HCT116 (cell line): ENCODE results near the gene TICAM2. TPM values are rescaled to one million over a fixed set of nuclear protein-coding genes. Genes with fewer than 3 reads are reported as not detected.

ENCODE experiments used
- ATAC-seq: fragments of 200-7000 bp; cut with Tn5 transposase; 2 replicates; pipeline ENCODE4 v1.9.1; 2020; ENCODE audit warnings: mild to moderate bottlenecking, moderate library complexity
- BruUV-seq: library from RNA; stranded (reverse); fragments of 400-500 nt; replicated peaks from 2 replicates; lab custom pipeline; 2021; lab: Mats Ljungman, UMichigan
- CTCF ChIA-PET: fragments of 300-600 bp; sonication (Branson Sonifier 250); formaldehyde crosslinking; loops from one replicate; lab custom pipeline; 2021; ENCODE audit warnings: antibody characterized with exemption; lab: Charles Lee
- POLR2A ChIA-PET: fragments of 300-600, 350-600 bp; sonication (Branson Sonifier 250); formaldehyde crosslinking; loops from one replicate; lab custom pipeline; 2021; ENCODE audit warnings: antibody characterized with exemption; lab: Charles Lee
- RAD21 ChIA-PET, 2 experiments: fragments of 300-600 bp; sonication (Branson Sonifier 250); formaldehyde crosslinking; loops; one replicate each; lab custom pipeline; 2023; ENCODE audit warnings: low total read pairs in 2 of 2; ENCODE audit not compliant: uncharacterized antibody in 2 of 2, unreplicated experiment in 2 of 2, low non-redundant PET in 1 of 2; lab: Charles Lee
- DNase-seq: peaks from one replicate; pipeline ENCODE4 v3.0.0-alpha.2; 2010; ENCODE audit warnings: low read depth, low spot score
- H2AFZ ChIP-seq: fragments of 200-600 bp; shearing (Covaris generic), sonication (generic); 2 replicates; pipeline ENCODE4 v1.6.1; 2017; ENCODE audit warnings: low read depth, mixed run types, mixed read lengths, antibody characterized with exemption, low read length; ENCODE audit not compliant: poor library complexity, severe bottlenecking
- H3K27ac ChIP-seq: 2 replicates; pipeline ENCODE4 v1.5.1; 2012; ENCODE audit warnings: low read depth, low read length
- H3K27me3 ChIP-seq: fragments of 200-600 bp; sonication (generic); 2 replicates; pipeline ENCODE4 v1.6.1; 2016; ENCODE audit warnings: mixed run types, low read length, mixed read lengths; ENCODE audit not compliant: insufficient read depth
- H3K36me3 ChIP-seq, 2 experiments: fragments of 200-500 bp in 1 of 2; fragments of 200-600 bp in 1 of 2; sonication (Bioruptor generic) in 1 of 2; sonication (generic) in 1 of 2; 2 replicates each; pipeline versions ENCODE4 v1.5.1 to v1.6.1; 2014 to 2016; ENCODE audit warnings: low read length in 2 of 2, inconsistent platforms in 1 of 2, mixed read lengths in 1 of 2, mixed run types in 1 of 2; ENCODE audit not compliant: insufficient read depth in 2 of 2, control insufficient read depth in 1 of 2
- H3K4me1 ChIP-seq, 2 experiments: fragments of 200-600 bp in 1 of 2; sonication (generic) in 1 of 2; 2 replicates each; pipeline versions ENCODE4 v1.5.1 to v1.6.1; 2012 to 2017; ENCODE audit warnings: low read length in 2 of 2, inconsistent platforms in 1 of 2, mild to moderate bottlenecking in 1 of 2, mixed read lengths in 1 of 2, mixed run types in 1 of 2, moderate library complexity in 1 of 2; ENCODE audit not compliant: insufficient read depth in 2 of 2, control insufficient read depth in 1 of 2
- H3K4me2 ChIP-seq: fragments of 200-600 bp; sonication (generic); 2 replicates; pipeline ENCODE4 v1.6.1; 2017; ENCODE audit warnings: mixed run types, low read length, mixed read lengths
- H3K4me3 ChIP-seq, 2 experiments: fragments of 200-600 bp in 1 of 2; sonication (generic) in 1 of 2; replicated peaks in 1 of 2; 2 replicates each; pipeline ENCODE4 v1.5.1; 2011 to 2016; ENCODE audit warnings: low read length in 2 of 2, control low read depth in 1 of 2, low read depth in 1 of 2, mild to moderate bottlenecking in 1 of 2, mixed read lengths in 1 of 2, mixed run types in 1 of 2
- H3K79me2 ChIP-seq: fragments of 200-600 bp; sonication (generic); 2 replicates; pipeline ENCODE4 v1.6.1; 2017; ENCODE audit warnings: mild to moderate bottlenecking, mixed run types, low read length, moderate library complexity, mixed read lengths; ENCODE audit not compliant: insufficient read depth
- H3K9ac ChIP-seq: fragments of 200-600 bp; sonication (generic); 2 replicates; pipeline ENCODE4 v1.6.1; 2016; ENCODE audit warnings: low read length, mixed read lengths
- H3K9me2 ChIP-seq: fragments of 200-600 bp; sonication (generic), shearing (Covaris generic); 2 replicates; pipeline ENCODE4 v1.6.1; 2017; ENCODE audit warnings: mixed run types, mild to moderate bottlenecking, moderate library complexity; ENCODE audit not compliant: insufficient read depth
- H3K9me3 ChIP-seq, 2 experiments: fragments of 200-500 bp in 1 of 2; fragments of 200-600 bp in 1 of 2; sonication (Bioruptor generic) in 1 of 2; sonication (generic) in 1 of 2; 2 replicates each; pipeline ENCODE4 v1.6.1; 2014 to 2017; ENCODE audit warnings: low read length in 2 of 2, mixed read lengths in 2 of 2, inconsistent platforms in 1 of 2, low read depth in 1 of 2, mild to moderate bottlenecking in 1 of 2, mixed run types in 1 of 2, moderate library complexity in 1 of 2; ENCODE audit not compliant: control insufficient read depth in 1 of 2, insufficient read depth in 1 of 2
- H4K20me1 ChIP-seq: fragments of 200-600 bp; sonication (generic), shearing (Covaris generic); 2 replicates; pipeline ENCODE4 v1.6.1; 2017; ENCODE audit warnings: mixed run types, mild to moderate bottlenecking, moderate library complexity; ENCODE audit not compliant: insufficient read depth
- CBX3 ChIP-seq: IDR thresholded peaks from 2 replicates; pipeline ENCODE4 v1.6.1; 2012; ENCODE audit warnings: low read depth
- CEBPB ChIP-seq: IDR thresholded peaks from 2 replicates; pipeline ENCODE4 v1.6.1; 2012; ENCODE audit warnings: low read depth
- CTCF ChIP-seq, 3 experiments: fragments of 200-600 bp in 1 of 3; sonication (generic) in 1 of 3; IDR thresholded peaks in 2 of 3; conservative IDR thresholded peaks in 1 of 3; 2 replicates each; pipeline ENCODE4 v1.5.1; 2012 to 2017; ENCODE audit warnings: low read depth in 2 of 3, low read length in 2 of 3, antibody characterized with exemption in 1 of 3, borderline replicate concordance in 1 of 3, control low read depth in 1 of 3, mild to moderate bottlenecking in 1 of 3, mixed read lengths in 1 of 3, mixed run types in 1 of 3, moderate library complexity in 1 of 3; ENCODE audit not compliant: insufficient read depth in 1 of 3
- EGR1 ChIP-seq: IDR thresholded peaks from 2 replicates; pipeline ENCODE4 v1.6.1; 2012; ENCODE audit warnings: low read depth
- EZH2 ChIP-seq: fragments of 200-600 bp; sonication (generic); IDR thresholded peaks from 2 replicates; pipeline ENCODE4 v1.6.1; 2017; ENCODE audit warnings: antibody characterized with exemption, mixed run types
- EZH2phosphoT487 ChIP-seq: fragments of 200-600 bp; IDR thresholded peaks from 2 replicates; pipeline ENCODE4 v1.6.1; 2018; ENCODE audit warnings: antibody characterized with exemption, borderline replicate concordance
- FOSL1 ChIP-seq: IDR thresholded peaks from 2 replicates; pipeline ENCODE4 v1.6.1; 2012; ENCODE audit warnings: low read depth
- JUND ChIP-seq: IDR thresholded peaks from 2 replicates; pipeline ENCODE4 v1.6.1; 2012
- MAX ChIP-seq: IDR thresholded peaks from 2 replicates; pipeline ENCODE4 v1.6.1; 2012
- POLR2A ChIP-seq: IDR thresholded peaks from 2 replicates; pipeline ENCODE4 v1.7.0; 2011; ENCODE audit warnings: borderline replicate concordance; ENCODE audit not compliant: insufficient read depth, insufficient read length; ENCODE audit errors: extremely low read depth
- POLR2AphosphoS5 ChIP-seq: IDR thresholded peaks from 2 replicates; pipeline ENCODE4 v1.6.1; 2011; ENCODE audit warnings: mild to moderate bottlenecking, low read depth, low read length, moderate library complexity
- SP1 ChIP-seq: IDR thresholded peaks from 2 replicates; pipeline ENCODE4 v1.6.1; 2012; ENCODE audit warnings: low read depth
- ZFX ChIP-seq: fragments of 450-650 bp; IDR thresholded peaks from 2 replicates; pipeline ENCODE4 v1.6.1; 2017
- ZNF274 ChIP-seq: fragments of 200-500 bp; sonication (Bioruptor generic); IDR thresholded peaks from 2 replicates; pipeline ENCODE4 v1.6.1; 2014; ENCODE audit warnings: mild to moderate bottlenecking, low read depth, low read length, inconsistent platforms
- intact Hi-C: fragments of 100-400 bp; cut with micrococcal nuclease; formaldehyde crosslinking; loops from 2 replicates; pipeline ENCODE4 v1.10.0; 2022
- total RNA-seq: library from RNA; stranded (reverse); gene quantifications from one replicate; pipeline ENCODE4 v1.2.1, GENCODE V29; 2021; ENCODE audit not compliant: unreplicated experiment
- TF ChIP-seq, protein P1 (sequence below): IDR thresholded peaks from 2 replicates; pipeline ENCODE4 v1.6.1; 2012
- TF ChIP-seq, protein P2 (sequence below): IDR thresholded peaks from 2 replicates; pipeline ENCODE4 v1.6.1; 2012; ENCODE audit warnings: low read depth

TICAM2 gene
- total RNA-seq, 1 experiment from 2014 or later: 2.9 TPM

DNA sequence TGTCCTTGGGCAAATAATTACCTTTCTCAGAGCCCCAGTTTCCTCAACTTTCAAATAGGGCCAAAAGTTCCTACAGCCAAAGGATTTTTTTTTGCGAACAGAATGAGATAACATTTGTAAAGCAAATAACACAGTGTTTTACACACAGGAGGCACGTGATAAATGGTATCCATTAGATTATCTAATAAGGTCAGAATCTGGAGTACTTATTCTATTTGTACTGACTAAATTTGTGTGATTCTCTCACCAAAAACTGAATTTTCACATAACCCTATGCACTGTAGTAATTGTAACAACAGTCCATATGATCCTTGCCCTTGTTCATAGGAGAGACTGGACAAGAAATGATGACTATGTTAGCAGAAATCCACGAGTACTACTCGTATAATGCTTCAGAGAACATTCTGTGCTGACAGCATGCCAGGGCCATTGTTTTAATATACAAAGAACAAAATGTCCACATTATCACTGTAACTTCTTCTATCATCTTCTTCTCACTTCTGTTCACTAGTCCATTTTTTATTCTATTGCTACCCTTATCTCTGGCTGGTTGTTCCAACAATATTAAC is 43.8 kb downstream of the TICAM2 start (continued):
- TF ChIP-seq EZH2 (no peak), MAX (no peak)

DNA sequence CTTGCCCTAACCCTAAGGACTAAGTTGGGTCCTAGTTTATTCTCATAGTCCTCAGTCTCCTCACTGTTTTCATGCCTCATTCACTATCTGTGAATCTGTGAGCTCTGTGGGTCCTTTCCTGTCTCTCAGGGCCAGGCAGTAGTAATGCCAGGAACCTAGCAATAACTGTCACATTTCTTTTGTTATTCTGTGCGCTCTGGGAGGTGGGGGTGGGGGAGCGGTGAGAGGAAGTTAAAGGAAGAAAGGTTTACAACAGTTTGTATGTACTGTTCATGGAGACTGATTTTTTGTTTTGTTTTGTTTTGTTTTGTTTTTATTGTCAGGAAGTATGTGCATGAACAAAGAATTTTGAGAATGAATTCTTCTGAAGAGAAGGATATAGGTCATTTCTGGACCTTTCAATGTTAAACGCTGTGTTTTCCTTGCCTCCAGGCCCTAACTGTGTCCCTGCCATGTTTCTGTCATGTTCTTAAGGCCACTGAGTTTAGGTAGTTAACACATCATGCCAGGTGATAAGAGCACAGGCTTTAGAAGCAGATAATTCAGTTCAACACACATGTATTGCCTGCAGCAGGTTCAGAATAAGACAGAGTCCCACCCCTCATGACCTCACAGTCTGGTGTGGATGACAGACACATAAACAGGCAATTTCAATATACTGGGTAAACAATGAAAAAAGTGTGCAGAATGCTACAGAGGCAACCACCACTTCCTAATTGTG is 44.5 kb downstream of the TICAM2 start:
- no peaks in the 10 kb centered on the region for H3K9me3 ChIP-seq
- ChIA-PET POLR2A (no interaction called here), CTCF (no interaction called here), RAD21 (no interaction called here)
- H3K36me3 ChIP-seq: no peaks in the 10 kb centered on the region
- H2AFZ ChIP-seq: no peak overlapping the region
- intact Hi-C loops: no loop called here
- BruUV-seq: no TSS peak
- no peak overlapping the region for H3K4me2 ChIP-seq
- H3K4me3 ChIP-seq: no peak overlapping the region
- H3K9me2 ChIP-seq: no peaks in the 10 kb centered on the region
- TF ChIP-seq MAX (no peak), EZH2phosphoT487 (no peak), FOSL1 (no peak), JUND (no peak), POLR2AphosphoS5 (no peak), CTCF (IDR thresholded peaks at IDR 0.05 in 2 of 3, conservative IDR thresholded peaks at IDR 0.05 in 1 of 3; ENCODE audit: borderline replicate concordance in 1 of 3, insufficient read depth in 1 of 3, low read depth in 2 of 3, low read length in 2 of 3) (no peak), ZFX (no peak), CEBPB (no peak), EZH2 (no peak), SP1 (no peak), ZNF274 (no peak), EGR1 (no peak), CBX3 (no peak), POLR2A (no peak)
- TF ChIP-seq, protein P1, sequence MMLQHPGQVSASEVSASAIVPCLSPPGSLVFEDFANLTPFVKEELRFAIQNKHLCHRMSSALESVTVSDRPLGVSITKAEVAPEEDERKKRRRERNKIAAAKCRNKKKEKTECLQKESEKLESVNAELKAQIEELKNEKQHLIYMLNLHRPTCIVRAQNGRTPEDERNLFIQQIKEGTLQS: no peak
- TF ChIP-seq, protein P2, sequence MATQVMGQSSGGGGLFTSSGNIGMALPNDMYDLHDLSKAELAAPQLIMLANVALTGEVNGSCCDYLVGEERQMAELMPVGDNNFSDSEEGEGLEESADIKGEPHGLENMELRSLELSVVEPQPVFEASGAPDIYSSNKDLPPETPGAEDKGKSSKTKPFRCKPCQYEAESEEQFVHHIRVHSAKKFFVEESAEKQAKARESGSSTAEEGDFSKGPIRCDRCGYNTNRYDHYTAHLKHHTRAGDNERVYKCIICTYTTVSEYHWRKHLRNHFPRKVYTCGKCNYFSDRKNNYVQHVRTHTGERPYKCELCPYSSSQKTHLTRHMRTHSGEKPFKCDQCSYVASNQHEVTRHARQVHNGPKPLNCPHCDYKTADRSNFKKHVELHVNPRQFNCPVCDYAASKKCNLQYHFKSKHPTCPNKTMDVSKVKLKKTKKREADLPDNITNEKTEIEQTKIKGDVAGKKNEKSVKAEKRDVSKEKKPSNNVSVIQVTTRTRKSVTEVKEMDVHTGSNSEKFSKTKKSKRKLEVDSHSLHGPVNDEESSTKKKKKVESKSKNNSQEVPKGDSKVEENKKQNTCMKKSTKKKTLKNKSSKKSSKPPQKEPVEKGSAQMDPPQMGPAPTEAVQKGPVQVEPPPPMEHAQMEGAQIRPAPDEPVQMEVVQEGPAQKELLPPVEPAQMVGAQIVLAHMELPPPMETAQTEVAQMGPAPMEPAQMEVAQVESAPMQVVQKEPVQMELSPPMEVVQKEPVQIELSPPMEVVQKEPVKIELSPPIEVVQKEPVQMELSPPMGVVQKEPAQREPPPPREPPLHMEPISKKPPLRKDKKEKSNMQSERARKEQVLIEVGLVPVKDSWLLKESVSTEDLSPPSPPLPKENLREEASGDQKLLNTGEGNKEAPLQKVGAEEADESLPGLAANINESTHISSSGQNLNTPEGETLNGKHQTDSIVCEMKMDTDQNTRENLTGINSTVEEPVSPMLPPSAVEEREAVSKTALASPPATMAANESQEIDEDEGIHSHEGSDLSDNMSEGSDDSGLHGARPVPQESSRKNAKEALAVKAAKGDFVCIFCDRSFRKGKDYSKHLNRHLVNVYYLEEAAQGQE: no peak
- no peak overlapping the region for H3K9ac ChIP-seq
- no peak for DNase-seq
- H3K79me2 ChIP-seq: no peaks in the 10 kb centered on the region
- ATAC-seq: no peak
- H4K20me1 ChIP-seq: no peaks in the 10 kb centered on the region
- no peaks in the 10 kb centered on the region for H3K27me3 ChIP-seq
- H3K27ac ChIP-seq: no peak overlapping the region
- peaks cover 0 to 6% of the 10 kb centered on the region in 2 experiments; a peak in 1 of 4 replicates for H3K4me1 ChIP-seq
